NCI-H1694 (cell line): ENCODE results near the gene ZNF683.

Experiments
- DNase-seq: peaks from one replicate; lab custom pipeline; 2025; lab: John Stamatoyannopoulos, UW

ZNF683 gene

GRCh38 chr1:26358411-26359384, 13.9 kb downstream of the ZNF683 start:
- no peak for DNase-seq

GRCh38 chr1:26357121-26357602, 15.4 kb downstream of the ZNF683 start:
- no peak for DNase-seq

- no peak for DNase-seq
These were observed 16.4 kb downstream of the ZNF683 start for GRCh38 chr1:26356106-26356505.

GRCh38 chr1:26354972-26355371, 17.6 kb downstream of the ZNF683 start:
- no peak for DNase-seq

GRCh38 chr1:26353976-26354820, 18.4 kb downstream of the ZNF683 start, which contains the start of gene CRYBG2:
Gene CRYBG2, minus strand, starts transcription at chr1:26354130. Its CDS starts 7,473 bp downstream, at chr1:26346657.
- DNase-seq: no peak

- no peak for DNase-seq
These were observed 19.2 kb downstream of the ZNF683 start for GRCh38 chr1:26353210-26353859.

- DNase-seq: no peak
These were observed 20.2 kb downstream of the ZNF683 start for GRCh38 chr1:26352338-26352679.

- DNase-seq: no peak
These were observed 20.8 kb downstream of the ZNF683 start for GRCh38 chr1:26351590-26352337.

- no peak for DNase-seq
These were observed 21.6 kb downstream of the ZNF683 start for GRCh38 chr1:26350701-26351589.

GRCh38 chr1:26350343-26350700, 22.2 kb downstream of the ZNF683 start:
- no peak for DNase-seq

- DNase-seq: no peak
These were observed 22.7 kb downstream of the ZNF683 start for GRCh38 chr1:26349877-26350244.

GRCh38 chr1:26349188-26349876, 23.2 kb downstream of the ZNF683 start:
- no peak for DNase-seq

GRCh38 chr1:26346274-26347033, 26.1 kb downstream of the ZNF683 start:
- no peak for DNase-seq

- no peak for DNase-seq
These were observed 26.8 kb downstream of the ZNF683 start for GRCh38 chr1:26345718-26346117.

GRCh38 chr1:26344147-26344920, 28.2 kb downstream of the ZNF683 start:
- DNase-seq: no peak

- DNase-seq: no peak
These were observed 32.5 kb downstream of the ZNF683 start for GRCh38 chr1:26340047-26340481.

- DNase-seq: no peak
These were observed 33.9 kb downstream of the ZNF683 start for GRCh38 chr1:26338670-26339069.

GRCh38 chr1:26337625-26338024, 34.9 kb downstream of the ZNF683 start:
- no peak for DNase-seq
